Neutrophil (primary cell): ENCODE results near the gene CHERP.

Experiments
- H3K27ac ChIP-seq: fragments of 200-600 bp; sonication (generic); 2 replicates; pipeline ENCODE4 v1.5.1; 2016; ENCODE audit warnings: mild to moderate bottlenecking, moderate library complexity
- H3K27me3 ChIP-seq: fragments of 200-600 bp; sonication (generic); 2 replicates; pipeline ENCODE4 v1.6.0; 2016; ENCODE audit warnings: mild to moderate bottlenecking
- H3K36me3 ChIP-seq: fragments of 200-600 bp; sonication (generic); 2 replicates; pipeline ENCODE4 v1.5.1; 2017
- H3K4me1 ChIP-seq, 2 experiments: fragments of 200-600 bp in 1 of 2; sonication (generic) in 1 of 2; 1 replicate in 1 of 2; 2 replicates in 1 of 2; pipeline versions ENCODE4 v1.5.1 to v1.6.1; 2013 to 2016; ENCODE audit warnings: low read depth in 1 of 2, low read length in 1 of 2, mild to moderate bottlenecking in 1 of 2, moderate library complexity in 1 of 2; ENCODE audit not compliant: control insufficient read depth in 1 of 2, insufficient read depth in 1 of 2
- H3K4me3 ChIP-seq, 2 experiments: fragments of 200-600 bp in 1 of 2; sonication (generic) in 1 of 2; 1 replicate in 1 of 2; 2 replicates in 1 of 2; pipeline ENCODE4 v1.5.1; 2013 to 2016; ENCODE audit warnings: low read depth in 1 of 2, low read length in 1 of 2, mild to moderate bottlenecking in 1 of 2, moderate library complexity in 1 of 2
- H3K9me3 ChIP-seq: fragments of 200-600 bp; sonication (generic); 2 replicates; pipeline ENCODE4 v1.5.1; 2016
- TF ChIP-seq, protein P1 (sequence below): fragments of 200-600 bp; sonication (generic); IDR thresholded peaks from 2 replicates; pipeline ENCODE4 v1.5.1; 2016; ENCODE audit warnings: antibody characterized with exemption

The CHERP gene

GRCh38 chr19:16535381-16535780 lies 6.9 kb downstream of the CHERP start:
- no peaks in the 10 kb centered on the region for H3K9me3 ChIP-seq
- no peak overlapping the region for H3K27ac ChIP-seq
- H3K27me3 ChIP-seq: no peaks in the 10 kb centered on the region
- H3K36me3 ChIP-seq: peaks cover 91% of the 10 kb centered on the region
- TF ChIP-seq, protein P1, sequence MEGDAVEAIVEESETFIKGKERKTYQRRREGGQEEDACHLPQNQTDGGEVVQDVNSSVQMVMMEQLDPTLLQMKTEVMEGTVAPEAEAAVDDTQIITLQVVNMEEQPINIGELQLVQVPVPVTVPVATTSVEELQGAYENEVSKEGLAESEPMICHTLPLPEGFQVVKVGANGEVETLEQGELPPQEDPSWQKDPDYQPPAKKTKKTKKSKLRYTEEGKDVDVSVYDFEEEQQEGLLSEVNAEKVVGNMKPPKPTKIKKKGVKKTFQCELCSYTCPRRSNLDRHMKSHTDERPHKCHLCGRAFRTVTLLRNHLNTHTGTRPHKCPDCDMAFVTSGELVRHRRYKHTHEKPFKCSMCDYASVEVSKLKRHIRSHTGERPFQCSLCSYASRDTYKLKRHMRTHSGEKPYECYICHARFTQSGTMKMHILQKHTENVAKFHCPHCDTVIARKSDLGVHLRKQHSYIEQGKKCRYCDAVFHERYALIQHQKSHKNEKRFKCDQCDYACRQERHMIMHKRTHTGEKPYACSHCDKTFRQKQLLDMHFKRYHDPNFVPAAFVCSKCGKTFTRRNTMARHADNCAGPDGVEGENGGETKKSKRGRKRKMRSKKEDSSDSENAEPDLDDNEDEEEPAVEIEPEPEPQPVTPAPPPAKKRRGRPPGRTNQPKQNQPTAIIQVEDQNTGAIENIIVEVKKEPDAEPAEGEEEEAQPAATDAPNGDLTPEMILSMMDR: no peak
- no peaks in the 10 kb centered on the region for H3K4me1 ChIP-seq
- H3K4me3 ChIP-seq: no peak overlapping the region

- TF ChIP-seq, protein P1: no peak
- peaks cover 99% of the 10 kb centered on the region for H3K36me3 ChIP-seq
- no peaks in the 10 kb centered on the region for H3K4me1 ChIP-seq
- H3K27me3 ChIP-seq: no peaks in the 10 kb centered on the region
- no peak overlapping the region for H3K4me3 ChIP-seq
- no peak overlapping the region for H3K27ac ChIP-seq
- H3K9me3 ChIP-seq: no peaks in the 10 kb centered on the region
These were observed 9.6 kb downstream of the CHERP start for GRCh38 chr19:16532440-16533234.

DNA sequence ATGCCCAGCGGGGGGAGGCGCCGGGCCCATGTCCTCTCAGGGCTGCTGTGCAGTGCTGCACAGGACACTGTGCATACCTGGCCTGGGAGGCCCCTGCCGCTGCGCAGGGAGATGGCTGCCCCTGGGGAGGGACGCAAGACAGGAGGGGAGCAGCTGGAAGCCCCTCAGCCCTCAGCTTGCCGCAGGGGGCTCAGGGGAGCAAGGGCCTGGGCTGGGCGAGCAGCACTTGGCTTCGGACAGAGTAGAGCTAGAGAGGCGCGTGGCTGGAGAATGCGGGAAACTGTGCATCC lies 10.9 kb downstream of the CHERP start:
- no peaks in the 10 kb centered on the region for H3K9me3 ChIP-seq
- H3K4me3 ChIP-seq: no peak overlapping the region
- no peak overlapping the region for H3K27ac ChIP-seq
- no peaks in the 10 kb centered on the region for H3K27me3 ChIP-seq
- H3K4me1 ChIP-seq: no peaks in the 10 kb centered on the region
- TF ChIP-seq, protein P1: no peak
- peaks cover 100% of the 10 kb centered on the region for H3K36me3 ChIP-seq

GRCh38 chr19:16530540-16531379 lies 11.5 kb downstream of the CHERP start:
- Histone ChIP-seq H3K4me3 (no peak overlapping the region), H3K36me3 (peaks cover 100% of the 10 kb centered on the region), H3K9me3 (no peaks in the 10 kb centered on the region), H3K27me3 (no peaks in the 10 kb centered on the region), H3K4me1 (no peaks in the 10 kb centered on the region), H3K27ac (no peak overlapping the region)
- TF ChIP-seq, protein P1: no peak

DNA sequence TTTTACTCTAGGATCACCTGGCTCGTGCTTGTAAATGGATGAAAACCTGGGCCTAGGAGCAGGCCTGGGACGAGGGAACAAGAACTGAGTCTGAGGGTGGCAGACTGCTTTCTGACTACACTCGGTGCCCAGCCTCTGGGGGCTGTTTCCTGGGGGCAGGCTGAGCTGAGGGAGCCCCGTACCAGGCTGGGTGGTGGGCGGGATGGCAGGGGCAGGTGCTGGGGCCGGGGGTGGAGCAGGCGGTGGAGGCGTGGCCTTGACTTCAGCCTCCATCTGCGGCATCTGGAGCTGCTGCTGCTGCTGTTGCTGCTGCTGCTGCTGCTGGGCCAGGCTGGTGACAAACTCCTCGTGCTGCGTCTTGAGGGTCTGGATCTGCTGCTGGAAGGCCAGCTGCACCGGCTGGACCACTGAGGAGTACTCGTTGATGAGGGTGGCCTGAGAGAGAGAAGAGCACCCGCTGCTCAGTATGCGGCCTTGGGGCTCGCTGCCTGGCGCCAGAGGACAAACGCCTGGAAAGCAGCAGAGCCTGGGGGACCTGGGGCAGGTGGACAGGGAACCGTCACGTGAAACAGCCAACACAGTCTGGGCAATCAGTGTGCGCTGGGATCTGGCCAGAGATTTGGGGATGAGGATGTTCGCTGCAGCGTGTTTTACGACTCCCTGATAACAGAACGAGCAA lies 12.6 kb downstream of the CHERP start:
- H3K27ac ChIP-seq: no peak overlapping the region
- H3K4me3 ChIP-seq: no peak overlapping the region
- H3K9me3 ChIP-seq: no peaks in the 10 kb centered on the region
- H3K36me3 ChIP-seq: peaks cover 100% of the 10 kb centered on the region
- TF ChIP-seq, protein P1: no peak
- no peaks in the 10 kb centered on the region for H3K27me3 ChIP-seq
- H3K4me1 ChIP-seq: no peaks in the 10 kb centered on the region
